ENCODE data around the gene KLHL29. TPM values are rescaled to one million over a fixed set of nuclear protein-coding genes. Genes with fewer than 3 reads are reported as not detected.

The KLHL29 gene
- polyA plus RNA-seq, 1 of the 3 experiments (the other 2 are of a cell fraction) = 4.6 TPM

DNA sequence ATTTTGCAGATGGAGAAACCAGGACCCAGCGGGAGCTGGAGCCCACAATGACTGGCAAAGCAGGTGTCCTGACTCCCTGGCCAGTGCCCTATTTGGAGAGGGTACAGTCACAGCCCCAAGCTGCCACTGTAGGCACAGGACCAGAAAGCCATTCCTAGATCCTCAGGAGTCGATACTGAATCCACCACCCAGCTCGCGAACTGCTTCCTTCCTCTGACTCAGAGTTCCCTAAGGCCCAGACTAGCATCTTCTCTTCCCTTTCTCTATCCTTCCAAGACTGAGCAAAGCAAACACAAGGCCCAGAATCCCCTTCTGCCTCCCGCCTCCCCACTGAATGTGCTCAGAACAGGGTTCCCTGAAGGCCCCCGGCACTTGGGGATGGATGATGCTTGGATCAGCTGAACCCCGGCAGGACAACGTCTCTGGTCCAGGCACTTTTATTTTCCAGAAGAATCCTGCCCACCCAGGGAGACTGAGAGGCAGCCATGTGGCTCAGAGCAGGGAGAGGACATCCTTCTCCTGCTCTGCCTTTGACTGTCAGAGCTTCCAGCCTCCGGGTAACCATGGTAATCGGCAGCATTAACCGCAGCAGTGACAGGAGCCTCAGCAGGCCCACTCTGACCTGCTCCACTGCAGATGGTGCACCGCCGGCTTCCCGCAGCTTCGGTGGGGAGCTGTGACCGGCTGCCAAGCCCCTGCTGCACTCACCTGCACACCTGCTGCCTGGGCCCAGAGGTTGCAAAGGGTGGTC is 34.8 kb upstream of the KLHL29 start:
- ChIA-PET CTCF (interaction anchor here (0.7 to 3.2 kb wide), 24 partner anchors 8 to 1000 kb away, joined by 3 to 29 read pairs (median 4); no protein-coding TSS in a partner anchor), POLR2A (no interaction called here)
- no peak overlapping the region for H3K27ac ChIP-seq (ENCODE audit: low read depth in 2 of 2, low read length in 1 of 2)
- TF ChIP-seq, protein P1, sequence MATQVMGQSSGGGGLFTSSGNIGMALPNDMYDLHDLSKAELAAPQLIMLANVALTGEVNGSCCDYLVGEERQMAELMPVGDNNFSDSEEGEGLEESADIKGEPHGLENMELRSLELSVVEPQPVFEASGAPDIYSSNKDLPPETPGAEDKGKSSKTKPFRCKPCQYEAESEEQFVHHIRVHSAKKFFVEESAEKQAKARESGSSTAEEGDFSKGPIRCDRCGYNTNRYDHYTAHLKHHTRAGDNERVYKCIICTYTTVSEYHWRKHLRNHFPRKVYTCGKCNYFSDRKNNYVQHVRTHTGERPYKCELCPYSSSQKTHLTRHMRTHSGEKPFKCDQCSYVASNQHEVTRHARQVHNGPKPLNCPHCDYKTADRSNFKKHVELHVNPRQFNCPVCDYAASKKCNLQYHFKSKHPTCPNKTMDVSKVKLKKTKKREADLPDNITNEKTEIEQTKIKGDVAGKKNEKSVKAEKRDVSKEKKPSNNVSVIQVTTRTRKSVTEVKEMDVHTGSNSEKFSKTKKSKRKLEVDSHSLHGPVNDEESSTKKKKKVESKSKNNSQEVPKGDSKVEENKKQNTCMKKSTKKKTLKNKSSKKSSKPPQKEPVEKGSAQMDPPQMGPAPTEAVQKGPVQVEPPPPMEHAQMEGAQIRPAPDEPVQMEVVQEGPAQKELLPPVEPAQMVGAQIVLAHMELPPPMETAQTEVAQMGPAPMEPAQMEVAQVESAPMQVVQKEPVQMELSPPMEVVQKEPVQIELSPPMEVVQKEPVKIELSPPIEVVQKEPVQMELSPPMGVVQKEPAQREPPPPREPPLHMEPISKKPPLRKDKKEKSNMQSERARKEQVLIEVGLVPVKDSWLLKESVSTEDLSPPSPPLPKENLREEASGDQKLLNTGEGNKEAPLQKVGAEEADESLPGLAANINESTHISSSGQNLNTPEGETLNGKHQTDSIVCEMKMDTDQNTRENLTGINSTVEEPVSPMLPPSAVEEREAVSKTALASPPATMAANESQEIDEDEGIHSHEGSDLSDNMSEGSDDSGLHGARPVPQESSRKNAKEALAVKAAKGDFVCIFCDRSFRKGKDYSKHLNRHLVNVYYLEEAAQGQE (IDR thresholded peaks at IDR 0.05; ENCODE audit: low read depth, low read length) = no peak
- TF ChIP-seq TAF1 (IDR thresholded peaks at IDR 0.05; ENCODE audit: borderline replicate concordance, low read depth, low read length) (no peak), YY1 (IDR thresholded peaks at IDR 0.05; ENCODE audit: low read depth) (no peak), FOSL2 (IDR thresholded peaks at IDR 0.05; ENCODE audit: borderline replicate concordance, low read depth) (no peak), EP300 (IDR thresholded peaks at IDR 0.05; ENCODE audit: borderline replicate concordance in 1 of 2, low read depth in 1 of 2, low read length in 1 of 2) (no peak), RAD21 (IDR thresholded peaks at IDR 0.05; ENCODE audit: low read length) (no peak), GABPA (IDR thresholded peaks at IDR 0.05; ENCODE audit: low read depth) (no peak)
- H3K36me3 ChIP-seq (replicated peaks in 1 of 2; ENCODE audit: control insufficient read depth in 1 of 2, insufficient read depth in 2 of 2, low read length in 1 of 2) = no peaks in the 10 kb centered on the region
- H3F3A ChIP-seq (replicated peaks; ENCODE audit: insufficient read depth) = no peaks in the 10 kb centered on the region
- H3K9ac ChIP-seq = no peak overlapping the region
- WGBS (ENCODE audit: low lambda C conversion rate) = 82% methylated on average over 11 of the region's 16 CpGs
- H3K9me3 ChIP-seq = no peaks in the 10 kb centered on the region
- no peaks in the 10 kb centered on the region for H4K20me1 ChIP-seq (ENCODE audit: insufficient read depth)
- H3K4me1 ChIP-seq (ENCODE audit: control insufficient read depth in 1 of 2, insufficient read depth in 2 of 2, low read depth in 1 of 2, low read length in 1 of 2) = peaks cover 4 to 24% of the 10 kb centered on the region in 2 experiments; a peak in 2 of 4 replicates
- H3K4me2 ChIP-seq = no peak overlapping the region
- H3K4me3 ChIP-seq (ENCODE audit: low read depth in 2 of 2, low read length in 1 of 2) = no peak overlapping the region
- H3K9me2 ChIP-seq = no peaks in the 10 kb centered on the region
- peak; percentile 44 for DNase-seq
- 0 out of 2 replicates have a peak, but pooled peaks cover 11% of the 10 kb centered on the region for H3K27me3 ChIP-seq (ENCODE audit: insufficient read depth)
- H2AFZ ChIP-seq (ENCODE audit: low read depth) = no peak overlapping the region
- no peaks in the 10 kb centered on the region for H3K79me2 ChIP-seq (ENCODE audit: insufficient read depth)

DNA sequence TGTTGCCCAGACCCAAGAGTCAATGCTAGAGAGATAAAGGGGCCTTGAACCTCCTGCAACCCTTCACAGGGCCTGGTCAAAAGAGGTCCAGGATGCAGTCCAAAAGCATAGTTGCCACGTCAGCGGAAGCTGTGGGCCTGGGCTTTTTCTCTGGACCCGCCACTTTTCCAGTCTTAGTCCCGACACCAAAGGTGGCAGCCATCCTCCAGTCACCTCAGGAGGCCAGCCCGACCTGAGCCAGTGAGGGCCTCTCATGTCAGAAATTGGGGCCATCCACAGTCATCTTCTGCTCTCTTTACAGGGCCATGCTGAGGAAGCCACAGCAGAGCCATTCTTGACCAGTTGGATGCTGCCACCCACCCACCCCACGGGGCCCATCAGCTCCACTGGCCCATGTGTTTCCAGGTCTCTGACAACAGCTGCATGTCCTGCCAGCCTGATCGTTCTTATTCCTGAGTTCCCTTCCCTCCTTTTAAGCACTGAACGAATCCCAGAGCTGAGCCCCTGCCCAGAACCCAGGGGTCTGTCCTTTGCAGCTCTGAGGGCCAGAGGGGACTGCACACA is 34.1 kb upstream of the KLHL29 start:
- Histone ChIP-seq H3F3A (replicated peaks; ENCODE audit: insufficient read depth) (no peaks in the 10 kb centered on the region), H3K4me3 (ENCODE audit: low read depth in 2 of 2, low read length in 1 of 2) (no peak overlapping the region), H2AFZ (ENCODE audit: low read depth) (peak overlapping the region; percentile 77; the same call in 1 of the 2 replicates), H3K79me2 (ENCODE audit: insufficient read depth) (no peaks in the 10 kb centered on the region), H3K27me3 (ENCODE audit: insufficient read depth) (0 out of 2 replicates have a peak, but pooled peaks cover 7% of the 10 kb centered on the region), H3K9me2 (no peaks in the 10 kb centered on the region), H3K9ac (no peak overlapping the region), H4K20me1 (ENCODE audit: insufficient read depth) (no peaks in the 10 kb centered on the region), H3K27ac (ENCODE audit: low read depth in 2 of 2, low read length in 1 of 2) (peak overlapping the region in 1 of 2 experiments; percentile 76; a peak in 2 of 4 replicates), H3K4me1 (ENCODE audit: control insufficient read depth in 1 of 2, insufficient read depth in 2 of 2, low read depth in 1 of 2, low read length in 1 of 2) (peaks cover 4 to 24% of the 10 kb centered on the region in 2 experiments; a peak in 2 of 4 replicates), H3K4me2 (no peak overlapping the region; the same call in 1 of the 2 replicates), H3K36me3 (replicated peaks in 1 of 2; ENCODE audit: control insufficient read depth in 1 of 2, insufficient read depth in 2 of 2, low read length in 1 of 2) (no peaks in the 10 kb centered on the region), H3K9me3 (no peaks in the 10 kb centered on the region)
- ChIA-PET POLR2A (interaction anchor here (0.6 kb wide), 1 partner anchor 1196 kb away, joined by 3 read pairs; no protein-coding TSS in a partner anchor), CTCF (interaction anchor here (0.6 to 3.2 kb wide), 51 partner anchors 8 to 1938 kb away, joined by 3 to 32 read pairs (median 4); no protein-coding TSS in a partner anchor)
- 64% methylated on average over 8 of the region's 8 CpGs for WGBS (ENCODE audit: low lambda C conversion rate)
- DNase-seq = no peak
- no peak for TF ChIP-seq TEAD4 (IDR thresholded peaks at IDR 0.05; ENCODE audit: borderline replicate concordance, insufficient read depth)
- no peak for TF ChIP-seq CHD2 (IDR thresholded peaks at IDR 0.05; ENCODE audit: low read length, partially characterized antibody)
- no peak for TF ChIP-seq ELF1 (IDR thresholded peaks at IDR 0.05)
- TF ChIP-seq FOXM1 (IDR thresholded peaks at IDR 0.05; ENCODE audit: low read depth) = no peak
- no peak for TF ChIP-seq POLR2AphosphoS5 (IDR thresholded peaks at IDR 0.05; ENCODE audit: low read depth, low read length)
- TF ChIP-seq EZH2phosphoT487 (IDR thresholded peaks at IDR 0.05; ENCODE audit: borderline replicate concordance, low read depth) = no peak
- no peak for TF ChIP-seq RFX5 (IDR thresholded peaks at IDR 0.05; ENCODE audit: low read length)
- no peak for TF ChIP-seq FOSL2 (IDR thresholded peaks at IDR 0.05; ENCODE audit: borderline replicate concordance, low read depth)
- TF ChIP-seq, protein P2, sequence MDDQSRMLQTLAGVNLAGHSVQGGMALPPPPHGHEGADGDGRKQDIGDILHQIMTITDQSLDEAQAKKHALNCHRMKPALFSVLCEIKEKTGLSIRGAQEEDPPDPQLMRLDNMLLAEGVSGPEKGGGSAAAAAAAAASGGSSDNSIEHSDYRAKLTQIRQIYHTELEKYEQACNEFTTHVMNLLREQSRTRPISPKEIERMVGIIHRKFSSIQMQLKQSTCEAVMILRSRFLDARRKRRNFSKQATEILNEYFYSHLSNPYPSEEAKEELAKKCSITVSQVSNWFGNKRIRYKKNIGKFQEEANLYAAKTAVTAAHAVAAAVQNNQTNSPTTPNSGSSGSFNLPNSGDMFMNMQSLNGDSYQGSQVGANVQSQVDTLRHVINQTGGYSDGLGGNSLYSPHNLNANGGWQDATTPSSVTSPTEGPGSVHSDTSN (IDR thresholded peaks at IDR 0.05) = no peak
- no peak for TF ChIP-seq YY1 (IDR thresholded peaks at IDR 0.05; ENCODE audit: low read depth)
- TF ChIP-seq GATA2 (CRISPR knock-in tag; IDR thresholded peaks at IDR 0.05) = no peak

Measured in SK-N-SH (cell line).